Activated CD4-positive, alpha-beta T cell treated with anti-CD3 and anti-CD28 coated beads for 36 hours (primary cell): ENCODE results near the gene TNFRSF18. TPM values are rescaled to one million over a fixed set of nuclear protein-coding genes. Genes with fewer than 3 reads are reported as not detected.

ENCODE experiments used
- ATAC-seq: fragments of 200-7000 bp; cut with Tn5 transposase; one replicate; pipeline ENCODE4 v1.10.0; 2021; ENCODE audit warnings: mild to moderate bottlenecking, moderate library complexity
- CTCF ChIA-PET: fragments of 350-600 bp; sonication (Branson Sonifier 250); formaldehyde crosslinking; loops from one replicate; lab custom pipeline; 2021; ENCODE audit warnings: antibody characterized with exemption; lab: Charles Lee
- POLR2A ChIA-PET: fragments of 350-600 bp; sonication (Branson Sonifier 250); formaldehyde crosslinking; loops from one replicate; lab custom pipeline; 2021; ENCODE audit warnings: antibody characterized with exemption, inconsistent platforms; lab: Charles Lee
- DNase-seq: peaks from one replicate; pipeline ENCODE4 v3.0.0-alpha.2; 2020
- H3K27ac Mint-ChIP-seq: one replicate; pipeline ENCODE4 v1.8.0; 2021; ENCODE audit warnings: mixed read lengths
- H3K27me3 Mint-ChIP-seq: one replicate; pipeline ENCODE4 v1.8.0; 2021; ENCODE audit warnings: mixed read lengths
- H3K36me3 Mint-ChIP-seq: one replicate; pipeline ENCODE4 v1.8.0; 2021; ENCODE audit warnings: low read depth, mixed read lengths
- H3K4me1 Mint-ChIP-seq: one replicate; pipeline ENCODE4 v1.8.0; 2021; ENCODE audit warnings: mixed read lengths
- H3K4me3 Mint-ChIP-seq: one replicate; pipeline ENCODE4 v1.8.0; 2021; ENCODE audit warnings: mild to moderate bottlenecking, moderate library complexity, mixed read lengths
- H3K9me3 Mint-ChIP-seq: one replicate; pipeline ENCODE4 v1.8.0; 2021; ENCODE audit warnings: low read depth, mixed read lengths
- intact Hi-C, 2 experiments: fragments of 100-400 bp; cut with DNase I in 1 of 2; cut with micrococcal nuclease in 1 of 2; formaldehyde crosslinking; loops; one replicate each; pipeline versions ENCODE4 v1.14.2 to v1.15.1; 2022 to 2024; cut with DNase I, micrococcal nuclease
- total RNA-seq, 2 experiments: library from RNA; stranded (reverse); gene quantifications; one replicate each; pipeline ENCODE4 v1.2.3, GENCODE V29; 2021

The TNFRSF18 gene
- total RNA-seq, 2 experiments from 2014 or later, result 95.0 to 164 TPM

DNA sequence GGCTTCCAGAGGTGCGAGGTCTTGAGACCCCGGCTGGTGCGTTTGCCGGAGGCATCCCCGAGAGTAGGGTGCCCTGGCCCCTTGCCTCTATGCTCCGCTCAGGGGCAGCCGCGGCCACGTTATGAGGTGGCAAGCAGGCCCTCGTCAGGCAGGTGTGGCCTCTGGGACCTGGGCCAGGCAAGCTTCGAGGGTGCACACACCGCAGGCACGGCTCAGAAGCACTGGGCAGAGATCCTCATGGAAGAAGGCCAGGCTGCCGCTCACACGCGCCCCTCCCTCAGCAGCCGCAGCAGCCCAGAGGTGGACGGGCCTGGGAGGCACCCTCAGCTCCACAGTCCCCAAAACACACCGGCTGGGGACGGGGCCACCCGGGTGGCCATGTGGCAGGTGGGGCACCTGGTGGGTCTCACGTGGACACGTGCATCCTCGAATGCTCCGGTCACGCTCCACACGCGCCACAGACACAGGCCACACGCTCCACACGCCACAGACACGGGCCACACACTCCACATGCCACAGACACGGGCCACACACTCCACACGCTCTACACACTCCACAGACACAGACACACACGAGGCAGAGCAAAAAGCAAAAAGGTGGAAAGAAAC is 18.9 kb upstream of the TNFRSF18 start:
- CTCF ChIA-PET, result no interaction called here
- intact Hi-C loops, result no loop called here
- H3K36me3 Mint-ChIP-seq, result peaks cover 53% of the 10 kb centered on the region
- no peak overlapping the region for H3K4me3 Mint-ChIP-seq
- POLR2A ChIA-PET, result no interaction called here
- no peaks in the 10 kb centered on the region for H3K27me3 Mint-ChIP-seq
- peaks cover 29% of the 10 kb centered on the region for H3K4me1 Mint-ChIP-seq
- H3K9me3 Mint-ChIP-seq, result no peaks in the 10 kb centered on the region
- no peak overlapping the region for H3K27ac Mint-ChIP-seq
- DNase-seq (no peak), ATAC-seq (no peak)

DNA sequence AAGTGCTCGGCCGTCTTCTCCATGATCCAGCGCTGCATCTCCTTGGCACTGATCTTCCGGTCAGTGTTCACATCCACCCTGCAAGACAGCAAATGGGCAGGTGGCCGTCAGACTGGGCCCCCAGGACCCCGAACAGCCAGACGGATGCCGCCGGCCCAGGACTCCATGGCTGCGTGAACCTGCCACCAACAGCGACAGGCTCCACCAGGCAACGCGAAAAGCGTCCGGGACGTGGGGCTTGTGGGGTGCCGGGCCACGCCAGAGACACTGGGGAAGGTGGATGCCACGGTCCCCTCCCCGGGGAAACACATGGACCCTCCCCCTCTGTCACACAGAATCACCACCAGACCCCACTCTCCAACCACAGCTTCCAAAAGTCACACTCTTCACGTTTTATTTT is 17.5 kb upstream of the TNFRSF18 start:
- no peak overlapping the region for H3K27ac Mint-ChIP-seq
- POLR2A ChIA-PET, result no interaction called here
- H3K27me3 Mint-ChIP-seq, result no peaks in the 10 kb centered on the region
- DNase-seq (no peak), ATAC-seq (no peak)
- H3K4me1 Mint-ChIP-seq, result peaks cover 28% of the 10 kb centered on the region
- no peak overlapping the region for H3K4me3 Mint-ChIP-seq
- CTCF ChIA-PET, result no interaction called here
- H3K36me3 Mint-ChIP-seq, result peaks cover 52% of the 10 kb centered on the region
- intact Hi-C loops, result no loop called here
- H3K9me3 Mint-ChIP-seq, result no peaks in the 10 kb centered on the region

DNA sequence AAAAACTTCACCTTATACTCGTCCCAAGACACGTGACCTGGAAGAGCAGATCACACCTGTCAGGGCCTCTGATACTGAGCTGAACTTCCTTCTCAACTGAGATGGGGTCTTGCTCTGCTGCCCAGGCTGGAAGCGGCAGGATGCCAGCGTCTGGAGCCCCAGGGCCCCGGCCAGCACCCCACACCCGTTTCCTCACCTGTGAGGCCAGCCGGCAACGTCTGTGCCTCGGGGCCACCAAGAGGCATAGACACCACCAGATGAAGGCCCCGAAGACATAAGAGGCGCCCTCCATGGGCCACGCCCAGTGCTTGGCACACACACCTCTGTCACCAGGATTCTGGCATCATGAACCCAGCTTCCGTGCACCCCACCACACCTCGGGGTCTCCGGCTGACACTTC is 16.9 kb upstream of the TNFRSF18 start:
- Mint-ChIP-seq H3K27me3 (no peaks in the 10 kb centered on the region), H3K36me3 (peaks cover 51% of the 10 kb centered on the region), H3K4me3 (no peak overlapping the region), H3K4me1 (peaks cover 25% of the 10 kb centered on the region), H3K9me3 (no peaks in the 10 kb centered on the region), H3K27ac (peak overlapping the region; percentile 47)
- ChIA-PET CTCF (no interaction called here), POLR2A (no interaction called here)
- intact Hi-C loops, result no loop called here
- ATAC-seq (no peak), DNase-seq (no peak)

DNA sequence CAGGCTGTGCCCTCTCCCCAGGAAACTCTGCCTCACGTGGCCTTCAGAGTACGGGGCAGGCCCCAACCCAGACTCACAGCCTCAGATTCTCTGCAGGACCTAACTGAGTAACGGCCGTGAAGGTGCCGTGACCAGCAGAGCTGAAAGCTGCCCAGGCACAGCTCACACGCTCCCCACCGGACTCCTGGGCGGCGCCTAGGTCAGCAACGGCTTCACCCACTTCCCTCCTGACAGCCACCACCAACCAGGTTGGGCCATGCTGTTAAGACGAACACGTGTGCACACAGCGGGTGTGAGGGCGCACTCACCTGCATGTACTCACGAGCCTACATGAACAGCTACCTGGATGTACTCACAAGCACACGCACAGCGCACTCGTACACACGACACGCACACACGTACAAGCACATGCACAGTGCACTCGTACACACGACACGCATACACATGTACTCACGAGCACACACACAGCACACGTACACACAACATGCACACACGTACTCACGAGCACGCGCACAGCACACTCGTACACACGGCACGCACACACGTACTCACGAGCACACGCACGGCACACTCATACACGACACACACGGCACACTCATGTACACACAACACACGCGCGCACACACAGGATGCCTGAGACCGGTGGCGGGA is 16.3 kb upstream of the TNFRSF18 start:
- ATAC-seq, result no peak
- no peak overlapping the region for H3K27ac Mint-ChIP-seq
- peaks cover 56% of the 10 kb centered on the region for H3K36me3 Mint-ChIP-seq
- no peak overlapping the region for H3K4me3 Mint-ChIP-seq
- ChIA-PET POLR2A (no interaction called here), CTCF (no interaction called here)
- H3K4me1 Mint-ChIP-seq, result peaks cover 32% of the 10 kb centered on the region
- no peak for DNase-seq
- intact Hi-C loops, result no loop called here
- H3K9me3 Mint-ChIP-seq, result no peaks in the 10 kb centered on the region
- H3K27me3 Mint-ChIP-seq, result no peaks in the 10 kb centered on the region

DNA sequence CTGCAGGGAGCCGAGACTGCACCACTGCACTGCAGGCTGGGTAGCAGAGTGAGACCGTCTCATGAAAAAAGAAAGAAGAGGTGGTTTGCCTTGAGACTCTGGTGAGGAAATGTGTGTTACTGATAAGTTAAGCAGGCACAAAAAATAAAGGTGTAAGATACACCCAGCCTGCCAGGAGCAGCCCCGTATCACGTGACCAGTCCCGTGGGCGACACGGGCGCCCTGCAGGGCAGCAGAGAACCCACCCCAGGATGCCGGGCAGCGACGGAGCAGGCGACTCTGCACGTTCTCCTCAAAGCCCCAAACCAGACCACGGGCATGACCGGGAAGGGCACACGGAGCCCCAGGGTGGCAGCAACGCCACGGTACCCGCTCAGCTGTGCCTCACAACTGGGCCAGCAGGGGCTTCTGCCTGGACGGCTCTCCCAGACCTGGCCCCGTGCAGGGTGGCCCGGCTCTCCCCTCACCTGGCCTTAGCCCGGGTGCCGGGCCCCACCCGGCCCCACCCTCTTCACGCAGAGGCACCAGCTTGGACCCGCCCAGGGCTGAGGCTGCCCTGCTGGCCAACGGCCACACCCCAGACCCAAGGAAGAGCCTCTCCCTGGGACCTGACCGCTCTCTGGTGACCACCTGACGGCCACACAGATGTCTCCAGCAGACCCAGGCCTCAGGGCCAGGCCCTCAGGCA is 15.6 kb upstream of the TNFRSF18 start:
- ChIA-PET CTCF (interaction anchor here (0.6 to 0.7 kb wide), 2 partner anchors 53 to 215 kb away, joined by 3 read pairs; no protein-coding TSS in a partner anchor), POLR2A (no interaction called here)
- ATAC-seq (no peak), DNase-seq (no peak)
- peaks cover 60% of the 10 kb centered on the region for H3K36me3 Mint-ChIP-seq
- no peaks in the 10 kb centered on the region for H3K27me3 Mint-ChIP-seq
- no peak overlapping the region for H3K4me3 Mint-ChIP-seq
- intact Hi-C loops, result no loop called here
- no peaks in the 10 kb centered on the region for H3K9me3 Mint-ChIP-seq
- peaks cover 35% of the 10 kb centered on the region for H3K4me1 Mint-ChIP-seq
- no peak overlapping the region for H3K27ac Mint-ChIP-seq

DNA sequence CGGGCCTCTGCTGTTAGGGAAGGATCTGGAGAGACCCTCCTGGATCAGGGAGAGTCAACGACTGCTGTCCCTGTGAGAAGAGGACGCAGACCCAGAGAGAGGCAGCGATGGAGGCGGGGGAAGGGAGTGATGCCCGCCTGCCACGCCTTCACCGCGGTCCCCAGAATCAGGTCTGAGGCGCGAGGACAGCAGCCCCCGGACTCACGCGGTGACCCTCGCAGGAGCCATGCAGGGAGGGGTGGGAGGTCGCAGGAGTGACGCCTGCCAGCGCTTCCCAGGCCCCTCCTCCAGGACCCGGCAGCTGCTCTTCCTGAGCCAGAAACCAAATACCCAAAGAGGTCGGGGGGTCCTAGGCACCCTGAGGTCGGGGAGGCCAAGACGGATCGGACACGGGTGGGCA is 13.8 kb upstream of the TNFRSF18 start:
- H3K36me3 Mint-ChIP-seq, result peaks cover 66% of the 10 kb centered on the region
- no peak overlapping the region for H3K4me3 Mint-ChIP-seq
- DNase-seq, result no peak
- ChIA-PET POLR2A (no interaction called here), CTCF (no interaction called here)
- no peaks in the 10 kb centered on the region for H3K27me3 Mint-ChIP-seq
- H3K9me3 Mint-ChIP-seq, result no peaks in the 10 kb centered on the region
- H3K4me1 Mint-ChIP-seq, result peaks cover 38% of the 10 kb centered on the region
- no peak for ATAC-seq
- peak overlapping the region; percentile 92 for H3K27ac Mint-ChIP-seq
- intact Hi-C loops, result no loop called here

DNA sequence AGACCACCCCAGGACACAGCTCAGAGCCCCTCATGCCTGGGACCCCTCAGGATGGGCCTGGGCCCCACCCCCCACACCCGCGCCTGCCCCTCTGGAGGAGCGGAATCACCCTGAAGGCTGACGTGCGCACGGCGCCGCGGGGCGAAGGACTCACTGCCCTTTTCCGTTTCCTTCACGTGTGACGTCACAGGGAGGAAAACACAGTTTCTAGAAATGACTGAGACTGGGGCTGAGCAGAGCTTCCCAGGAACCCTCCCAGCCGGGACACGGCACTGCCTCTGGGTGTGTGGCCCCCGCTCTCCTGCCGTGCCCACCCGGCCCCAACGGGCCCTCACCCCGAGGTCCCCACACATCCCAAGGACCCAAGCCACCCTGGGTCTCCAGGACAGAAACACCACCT is 12.9 kb upstream of the TNFRSF18 start:
- Mint-ChIP-seq H3K4me3 (peak overlapping the region; percentile 66), H3K36me3 (peaks cover 71% of the 10 kb centered on the region), H3K9me3 (no peaks in the 10 kb centered on the region), H3K4me1 (peaks cover 46% of the 10 kb centered on the region), H3K27ac (peak overlapping the region; percentile 92), H3K27me3 (no peaks in the 10 kb centered on the region)
- ChIA-PET CTCF (no interaction called here), POLR2A (no interaction called here)
- DNase-seq (peak; percentile 78), ATAC-seq (peak; percentile 28)
- intact Hi-C loops, result loop anchor here in 1 of 2 experiments (5.0 kb wide), 1 partner anchor 53 kb away; the partner anchor contains the start of gene UBE2J2

DNA sequence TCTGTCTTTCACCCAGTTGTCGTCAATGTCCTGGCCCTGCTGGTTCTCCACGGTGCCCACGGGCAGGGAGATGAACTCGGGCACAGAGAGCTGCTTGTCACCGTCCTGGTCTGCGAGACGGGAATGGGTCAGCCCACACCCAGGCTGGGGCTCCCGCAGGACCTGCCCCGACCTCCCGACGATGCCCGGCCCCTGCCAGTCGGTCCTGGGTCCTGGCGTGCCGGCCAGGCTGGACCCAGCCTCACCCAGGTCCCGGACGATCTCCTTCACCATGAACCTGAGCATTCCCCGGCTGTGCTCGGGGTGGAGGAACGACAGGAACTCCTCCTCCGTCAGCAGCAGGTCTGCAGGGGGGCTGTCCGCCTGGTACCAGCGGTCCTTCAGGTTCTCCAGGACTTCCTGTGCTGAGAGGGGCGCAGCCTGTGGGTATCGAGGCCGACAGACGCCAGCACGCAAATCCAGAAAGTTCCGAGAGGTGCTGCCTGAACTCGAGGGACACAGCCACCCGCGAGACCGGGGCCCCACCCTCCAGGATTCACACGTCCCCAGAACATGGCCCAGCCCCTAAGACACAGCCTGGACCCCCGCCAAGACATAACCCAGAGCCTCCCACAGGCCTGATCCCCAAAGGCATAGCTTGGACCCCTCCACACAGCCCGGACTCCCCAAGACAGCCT is 12.3 kb upstream of the TNFRSF18 start:
- no peak for ATAC-seq
- H3K4me1 Mint-ChIP-seq, result peaks cover 49% of the 10 kb centered on the region
- DNase-seq, result no peak
- no peaks in the 10 kb centered on the region for H3K27me3 Mint-ChIP-seq
- intact Hi-C loops, result loop anchor here in 1 of 2 experiments (5.0 kb wide), 1 partner anchor 54 kb away; the partner anchor contains the start of gene UBE2J2
- ChIA-PET CTCF (interaction anchor here (0.9 kb wide), 1 partner anchor 96 kb away, joined by 6 read pairs; no protein-coding TSS in a partner anchor), POLR2A (interaction anchor here (0.7 kb wide), 1 partner anchor 10 kb away, joined by 4 read pairs; no protein-coding TSS in a partner anchor)
- H3K9me3 Mint-ChIP-seq, result no peaks in the 10 kb centered on the region
- H3K36me3 Mint-ChIP-seq, result peaks cover 72% of the 10 kb centered on the region
- peak overlapping the region; percentile 92 for H3K27ac Mint-ChIP-seq
- peak overlapping the region; percentile 66 for H3K4me3 Mint-ChIP-seq

DNA sequence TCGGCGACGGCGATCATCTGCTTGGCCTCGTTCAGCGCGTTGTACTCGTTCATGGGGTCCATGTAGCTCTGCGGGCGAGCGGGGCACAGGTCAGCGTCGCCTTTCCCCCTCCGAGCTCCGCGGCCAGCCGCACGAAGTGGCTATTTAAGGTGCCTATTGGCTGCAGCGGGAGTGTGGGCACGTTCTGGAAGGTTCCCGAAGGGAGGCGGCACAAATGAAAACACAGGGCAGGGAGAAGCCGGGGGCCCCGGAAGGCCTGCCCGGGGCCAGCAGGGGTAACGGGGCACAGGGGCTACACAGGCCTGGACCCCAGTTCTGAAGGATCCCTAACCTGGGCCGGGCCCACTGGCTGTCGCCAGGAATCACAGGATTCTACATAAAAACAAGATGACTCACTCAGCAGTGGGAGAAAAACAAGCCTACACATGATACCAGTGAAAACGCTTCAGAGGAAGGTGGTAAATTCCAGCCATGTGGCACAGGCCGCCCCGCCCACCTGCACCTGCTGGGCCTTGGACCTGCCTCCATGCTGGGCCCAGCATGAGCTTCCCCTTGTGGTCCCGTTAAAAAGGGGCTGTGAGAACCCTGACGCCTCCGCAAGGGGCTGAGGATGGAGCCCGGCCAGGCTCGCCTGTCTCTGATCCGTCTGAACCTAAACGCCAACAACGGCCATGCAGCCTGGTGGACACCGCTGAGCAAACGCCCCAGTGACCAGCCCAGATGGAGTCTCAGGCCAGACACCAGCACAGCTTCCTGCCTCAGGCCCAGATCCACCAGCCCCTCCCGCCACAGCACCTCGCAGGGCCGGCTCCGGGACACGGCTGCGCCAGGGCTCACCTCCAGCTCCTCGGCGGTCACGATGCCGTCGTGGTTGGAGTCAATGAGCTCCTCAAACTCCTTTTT is 11.5 kb upstream of the TNFRSF18 start:
- intact Hi-C loops, result loop anchor here (1.0 to 5.0 kb wide), 3 partner anchors 17 to 54 kb away; partner anchors contain the start of gene UBE2J2 (in 1 of the 2)
- peak overlapping the region; percentile 92 for H3K27ac Mint-ChIP-seq
- ChIA-PET POLR2A (interaction anchor here (0.7 kb wide), 1 partner anchor 10 kb away, joined by 4 read pairs; no protein-coding TSS in a partner anchor), CTCF (interaction anchor here (0.6 to 1.6 kb wide), 3 partner anchors 12 to 225 kb away, joined by 3 to 6 read pairs (median 6); partner anchors contain the start of gene TNFRSF18)
- DNase-seq, result peak; percentile 77
- H3K4me1 Mint-ChIP-seq, result peaks cover 49% of the 10 kb centered on the region
- H3K4me3 Mint-ChIP-seq, result peak overlapping the region; percentile 66
- peaks cover 68% of the 10 kb centered on the region for H3K36me3 Mint-ChIP-seq
- H3K9me3 Mint-ChIP-seq, result no peaks in the 10 kb centered on the region
- ATAC-seq, result peak; percentile 4
- H3K27me3 Mint-ChIP-seq, result no peaks in the 10 kb centered on the region
